ENCODE measurements around the gene TMEM19.

DNA sequence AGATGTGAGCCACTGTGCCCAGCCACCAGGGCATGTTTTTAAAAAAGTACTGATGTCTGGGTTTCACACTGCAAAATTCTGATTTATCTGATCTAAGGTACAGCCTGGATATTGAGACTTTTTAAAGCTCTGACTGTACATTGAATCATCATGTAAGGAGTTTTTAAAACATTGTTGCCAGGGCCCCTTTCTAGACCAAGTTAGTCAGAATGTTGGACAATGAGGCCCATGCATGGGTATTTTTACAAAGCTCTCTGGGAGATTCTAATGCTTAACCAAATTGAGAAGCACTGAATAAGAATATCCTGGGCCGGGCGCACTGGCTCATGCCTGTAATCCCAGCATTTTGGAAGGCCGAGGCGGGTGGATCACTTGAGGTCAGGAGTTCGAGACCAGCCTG is 16.7 kb downstream of the TMEM19 start:
- TF ChIP-seq ZNF274 (IDR thresholded peaks at IDR 0.05; ENCODE audit: low read depth, low read length) (no peak), YY1 (IDR thresholded peaks at IDR 0.05; ENCODE audit: insufficient read depth, insufficient read length) (no peak), SUZ12 (IDR thresholded peaks at IDR 0.05; ENCODE audit: extremely low read depth, insufficient read depth, insufficient read length) (no peak)

Measured in NT2/D1 (cell line).